ENCODE results near the gene S100A13. TPM values are rescaled to one million over a fixed set of nuclear protein-coding genes. Genes with fewer than 3 reads are reported as not detected.

S100A13 gene
- total RNA-seq, 1 donor from 2014 or later = 44.5 TPM

- Histone ChIP-seq H3K27me3 (ENCODE audit: control insufficient read depth, insufficient read depth, low read length) (no peaks in the 10 kb centered on the region), H3K36me3 (ENCODE audit: control insufficient read depth, insufficient read depth, low read length) (peaks cover 20% of the 10 kb centered on the region), H3K4me3 (ENCODE audit: low read depth, low read length) (peak overlapping the region; percentile 72)
- DNase-seq (ENCODE audit: low read depth) (no peak), FAIRE-seq (no peak)
- no peak for TF ChIP-seq CTCF (IDR thresholded peaks at IDR 0.05; ENCODE audit: insufficient read depth, low read length, severe bottlenecking)
Measured at GRCh38 chr1:153659656-153660055, 32.4 kb upstream of the S100A13 start.

GRCh38 chr1:153659175-153659534 is 31.9 kb upstream of the S100A13 start:
- FAIRE-seq = no peak
- peak overlapping the region; percentile 72 for H3K4me3 ChIP-seq (ENCODE audit: low read depth, low read length)
- DNase-seq (ENCODE audit: low read depth) = no peak
- no peaks in the 10 kb centered on the region for H3K27me3 ChIP-seq (ENCODE audit: control insufficient read depth, insufficient read depth, low read length)
- peaks cover 18% of the 10 kb centered on the region for H3K36me3 ChIP-seq (ENCODE audit: control insufficient read depth, insufficient read depth, low read length)
- TF ChIP-seq CTCF (IDR thresholded peaks at IDR 0.05; ENCODE audit: insufficient read depth, low read length, severe bottlenecking) = no peak

- DNase-seq (ENCODE audit: low read depth) (peak; percentile 77), FAIRE-seq (no peak)
- H3K36me3 ChIP-seq (ENCODE audit: control insufficient read depth, insufficient read depth, low read length) = peaks cover 17% of the 10 kb centered on the region
- H3K27me3 ChIP-seq (ENCODE audit: control insufficient read depth, insufficient read depth, low read length) = no peaks in the 10 kb centered on the region
- peak; percentile 27 for TF ChIP-seq CTCF (IDR thresholded peaks at IDR 0.05; ENCODE audit: insufficient read depth, low read length, severe bottlenecking)
- H3K4me3 ChIP-seq (ENCODE audit: low read depth, low read length) = peak within 1 kb of the TSS; percentile 72
Measured at GRCh38 chr1:153658400-153659174, 31.3 kb upstream of the S100A13 start, which contains the start of gene SNAPIN. Gene SNAPIN (plus strand): TSS chr1:153658703. CDS start chr1:153658744, 41 bp downstream.

GRCh38 chr1:153655333-153655732 is 28.0 kb upstream of the S100A13 start:
- H3K36me3 ChIP-seq (ENCODE audit: control insufficient read depth, insufficient read depth, low read length) = no peaks in the 10 kb centered on the region
- no peak for TF ChIP-seq CTCF (IDR thresholded peaks at IDR 0.05; ENCODE audit: insufficient read depth, low read length, severe bottlenecking)
- H3K27me3 ChIP-seq (ENCODE audit: control insufficient read depth, insufficient read depth, low read length) = no peaks in the 10 kb centered on the region
- DNase-seq (ENCODE audit: low read depth) (no peak), FAIRE-seq (no peak)
- no peak overlapping the region for H3K4me3 ChIP-seq (ENCODE audit: low read depth, low read length)

GRCh38 chr1:153652805-153653500 is 25.6 kb upstream of the S100A13 start:
- H3K27me3 ChIP-seq (ENCODE audit: control insufficient read depth, insufficient read depth, low read length) = no peaks in the 10 kb centered on the region
- no peaks in the 10 kb centered on the region for H3K36me3 ChIP-seq (ENCODE audit: control insufficient read depth, insufficient read depth, low read length)
- FAIRE-seq (no peak), DNase-seq (ENCODE audit: low read depth) (peak; percentile 80)
- H3K4me3 ChIP-seq (ENCODE audit: low read depth, low read length) = no peak overlapping the region
- TF ChIP-seq CTCF (IDR thresholded peaks at IDR 0.05; ENCODE audit: insufficient read depth, low read length, severe bottlenecking) = no peak
